ENCODE measurements around the gene PRRG2.

The PRRG2 gene

DNA sequence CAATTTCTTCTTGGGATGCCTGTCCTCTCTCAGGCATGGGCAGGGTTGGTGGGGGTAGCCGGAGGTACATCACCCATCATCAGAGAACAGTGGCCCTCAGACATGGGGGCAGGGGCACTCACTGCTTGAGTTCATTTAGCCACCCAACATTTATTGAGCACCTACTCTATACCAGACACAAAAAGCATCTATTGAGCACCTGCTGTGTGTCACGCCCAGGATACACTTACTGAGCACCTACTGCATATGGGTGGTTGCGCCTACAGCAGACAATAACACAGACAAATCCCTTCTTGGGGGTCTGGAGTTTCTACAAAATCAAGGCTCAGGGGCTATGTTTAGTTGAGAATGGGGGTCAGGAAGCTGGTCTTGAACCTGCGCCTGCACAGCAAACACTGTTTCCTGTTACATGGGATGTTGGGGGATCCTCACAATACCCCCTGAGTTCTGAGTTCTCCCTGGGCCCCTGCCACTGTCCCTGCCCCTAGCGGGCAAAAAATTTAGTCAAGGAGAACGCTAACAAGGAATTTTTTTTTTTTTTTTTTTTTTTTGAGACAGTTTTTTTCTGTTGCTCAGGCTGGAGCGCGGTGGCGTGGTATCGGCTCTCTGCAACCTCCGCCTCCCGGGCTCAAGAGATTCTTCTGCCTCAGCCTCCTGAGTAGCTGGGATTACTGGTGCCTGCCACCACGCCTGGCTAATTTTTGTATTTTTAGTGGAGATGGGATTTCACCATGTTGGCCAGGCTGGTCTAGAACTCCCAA is 41.7 kb upstream of the PRRG2 start:
- H3K9me3 ChIP-seq (ENCODE audit: control insufficient read depth, insufficient read depth, low read depth, low read length): no peaks in the 10 kb centered on the region
- H3K4me3 ChIP-seq (ENCODE audit: low read depth, low read length): no peak overlapping the region
- peaks cover 16 to 17% of the 10 kb centered on the region in 2 experiments; a peak in 2 of 3 replicates for H3K36me3 ChIP-seq (ENCODE audit: control insufficient read depth in 2 of 2, insufficient read depth in 1 of 2, low read length in 2 of 2)
- POLR2A ChIA-PET: no interaction called here
- TF ChIP-seq ZNF549 (tag by site-specific recombination; IDR thresholded peaks at IDR 0.05): no peak
- TF ChIP-seq ZNF621 (tag by site-specific recombination; IDR thresholded peaks at IDR 0.05): no peak
- no peak for TF ChIP-seq ZNF837 (tag by site-specific recombination; IDR thresholded peaks at IDR 0.05)
- peak; percentile 59; the same call in 1 of the 2 replicates for TF ChIP-seq ZNF664 (tag by site-specific recombination; IDR thresholded peaks at IDR 0.05)
- TF ChIP-seq REPIN1 (tag by site-specific recombination; IDR thresholded peaks at IDR 0.05; ENCODE audit: low read depth): no peak
- no peak for TF ChIP-seq ZNF830 (tag by site-specific recombination; IDR thresholded peaks at IDR 0.05; ENCODE audit: low read depth)
- no peak for TF ChIP-seq ZNF391 (tag by site-specific recombination; IDR thresholded peaks at IDR 0.05; ENCODE audit: borderline replicate concordance, low read depth)
- TF ChIP-seq ZNF2 (tag by site-specific recombination; IDR thresholded peaks at IDR 0.05): no peak
- TF ChIP-seq ZNF792 (tag by site-specific recombination; IDR thresholded peaks at IDR 0.05): peak; percentile 94
- no peak for TF ChIP-seq ZFP3 (tag by site-specific recombination; IDR thresholded peaks at IDR 0.05; ENCODE audit: low read depth)
- TF ChIP-seq, protein P1, sequence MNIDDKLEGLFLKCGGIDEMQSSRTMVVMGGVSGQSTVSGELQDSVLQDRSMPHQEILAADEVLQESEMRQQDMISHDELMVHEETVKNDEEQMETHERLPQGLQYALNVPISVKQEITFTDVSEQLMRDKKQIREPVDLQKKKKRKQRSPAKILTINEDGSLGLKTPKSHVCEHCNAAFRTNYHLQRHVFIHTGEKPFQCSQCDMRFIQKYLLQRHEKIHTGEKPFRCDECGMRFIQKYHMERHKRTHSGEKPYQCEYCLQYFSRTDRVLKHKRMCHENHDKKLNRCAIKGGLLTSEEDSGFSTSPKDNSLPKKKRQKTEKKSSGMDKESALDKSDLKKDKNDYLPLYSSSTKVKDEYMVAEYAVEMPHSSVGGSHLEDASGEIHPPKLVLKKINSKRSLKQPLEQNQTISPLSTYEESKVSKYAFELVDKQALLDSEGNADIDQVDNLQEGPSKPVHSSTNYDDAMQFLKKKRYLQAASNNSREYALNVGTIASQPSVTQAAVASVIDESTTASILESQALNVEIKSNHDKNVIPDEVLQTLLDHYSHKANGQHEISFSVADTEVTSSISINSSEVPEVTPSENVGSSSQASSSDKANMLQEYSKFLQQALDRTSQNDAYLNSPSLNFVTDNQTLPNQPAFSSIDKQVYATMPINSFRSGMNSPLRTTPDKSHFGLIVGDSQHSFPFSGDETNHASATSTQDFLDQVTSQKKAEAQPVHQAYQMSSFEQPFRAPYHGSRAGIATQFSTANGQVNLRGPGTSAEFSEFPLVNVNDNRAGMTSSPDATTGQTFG (tag by site-specific recombination; IDR thresholded peaks at IDR 0.05; ENCODE audit: borderline replicate concordance): no peak
- TF ChIP-seq, protein P2, sequence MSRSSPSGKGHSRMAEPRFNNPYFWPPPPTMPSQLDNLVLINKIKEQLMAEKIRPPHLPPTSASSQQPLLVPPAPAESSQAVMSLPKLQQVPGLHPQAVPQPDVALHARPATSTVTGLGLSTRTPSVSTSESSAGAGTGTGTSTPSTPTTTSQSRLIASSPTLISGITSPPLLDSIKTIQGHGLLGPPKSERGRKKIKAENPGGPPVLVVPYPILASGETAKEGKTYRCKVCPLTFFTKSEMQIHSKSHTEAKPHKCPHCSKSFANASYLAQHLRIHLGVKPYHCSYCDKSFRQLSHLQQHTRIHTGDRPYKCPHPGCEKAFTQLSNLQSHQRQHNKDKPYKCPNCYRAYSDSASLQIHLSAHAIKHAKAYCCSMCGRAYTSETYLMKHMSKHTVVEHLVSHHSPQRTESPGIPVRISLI (tag by site-specific recombination; IDR thresholded peaks at IDR 0.05): peak; percentile 66; the same call in 1 of the 2 replicates
- TF ChIP-seq, protein P3, sequence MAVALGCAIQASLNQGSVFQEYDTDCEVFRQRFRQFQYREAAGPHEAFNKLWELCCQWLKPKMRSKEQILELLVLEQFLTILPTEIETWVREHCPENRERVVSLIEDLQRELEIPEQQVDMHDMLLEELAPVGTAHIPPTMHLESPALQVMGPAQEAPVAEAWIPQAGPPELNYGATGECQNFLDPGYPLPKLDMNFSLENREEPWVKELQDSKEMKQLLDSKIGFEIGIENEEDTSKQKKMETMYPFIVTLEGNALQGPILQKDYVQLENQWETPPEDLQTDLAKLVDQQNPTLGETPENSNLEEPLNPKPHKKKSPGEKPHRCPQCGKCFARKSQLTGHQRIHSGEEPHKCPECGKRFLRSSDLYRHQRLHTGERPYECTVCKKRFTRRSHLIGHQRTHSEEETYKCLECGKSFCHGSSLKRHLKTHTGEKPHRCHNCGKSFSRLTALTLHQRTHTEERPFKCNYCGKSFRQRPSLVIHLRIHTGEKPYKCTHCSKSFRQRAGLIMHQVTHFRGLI (tag by site-specific recombination; IDR thresholded peaks at IDR 0.05): no peak
- TF ChIP-seq ZNF433 (tag by site-specific recombination; IDR thresholded peaks at IDR 0.05; ENCODE audit: low read depth): no peak
- TF ChIP-seq, protein P4, sequence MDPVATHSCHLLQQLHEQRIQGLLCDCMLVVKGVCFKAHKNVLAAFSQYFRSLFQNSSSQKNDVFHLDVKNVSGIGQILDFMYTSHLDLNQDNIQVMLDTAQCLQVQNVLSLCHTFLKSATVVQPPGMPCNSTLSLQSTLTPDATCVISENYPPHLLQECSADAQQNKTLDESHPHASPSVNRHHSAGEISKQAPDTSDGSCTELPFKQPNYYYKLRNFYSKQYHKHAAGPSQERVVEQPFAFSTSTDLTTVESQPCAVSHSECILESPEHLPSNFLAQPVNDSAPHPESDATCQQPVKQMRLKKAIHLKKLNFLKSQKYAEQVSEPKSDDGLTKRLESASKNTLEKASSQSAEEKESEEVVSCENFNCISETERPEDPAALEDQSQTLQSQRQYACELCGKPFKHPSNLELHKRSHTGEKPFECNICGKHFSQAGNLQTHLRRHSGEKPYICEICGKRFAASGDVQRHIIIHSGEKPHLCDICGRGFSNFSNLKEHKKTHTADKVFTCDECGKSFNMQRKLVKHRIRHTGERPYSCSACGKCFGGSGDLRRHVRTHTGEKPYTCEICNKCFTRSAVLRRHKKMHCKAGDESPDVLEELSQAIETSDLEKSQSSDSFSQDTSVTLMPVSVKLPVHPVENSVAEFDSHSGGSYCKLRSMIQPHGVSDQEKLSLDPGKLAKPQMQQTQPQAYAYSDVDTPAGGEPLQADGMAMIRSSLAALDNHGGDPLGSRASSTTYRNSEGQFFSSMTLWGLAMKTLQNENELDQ (tag by site-specific recombination; IDR thresholded peaks at IDR 0.05; ENCODE audit: low read depth): no peak
- TF ChIP-seq, protein P5, sequence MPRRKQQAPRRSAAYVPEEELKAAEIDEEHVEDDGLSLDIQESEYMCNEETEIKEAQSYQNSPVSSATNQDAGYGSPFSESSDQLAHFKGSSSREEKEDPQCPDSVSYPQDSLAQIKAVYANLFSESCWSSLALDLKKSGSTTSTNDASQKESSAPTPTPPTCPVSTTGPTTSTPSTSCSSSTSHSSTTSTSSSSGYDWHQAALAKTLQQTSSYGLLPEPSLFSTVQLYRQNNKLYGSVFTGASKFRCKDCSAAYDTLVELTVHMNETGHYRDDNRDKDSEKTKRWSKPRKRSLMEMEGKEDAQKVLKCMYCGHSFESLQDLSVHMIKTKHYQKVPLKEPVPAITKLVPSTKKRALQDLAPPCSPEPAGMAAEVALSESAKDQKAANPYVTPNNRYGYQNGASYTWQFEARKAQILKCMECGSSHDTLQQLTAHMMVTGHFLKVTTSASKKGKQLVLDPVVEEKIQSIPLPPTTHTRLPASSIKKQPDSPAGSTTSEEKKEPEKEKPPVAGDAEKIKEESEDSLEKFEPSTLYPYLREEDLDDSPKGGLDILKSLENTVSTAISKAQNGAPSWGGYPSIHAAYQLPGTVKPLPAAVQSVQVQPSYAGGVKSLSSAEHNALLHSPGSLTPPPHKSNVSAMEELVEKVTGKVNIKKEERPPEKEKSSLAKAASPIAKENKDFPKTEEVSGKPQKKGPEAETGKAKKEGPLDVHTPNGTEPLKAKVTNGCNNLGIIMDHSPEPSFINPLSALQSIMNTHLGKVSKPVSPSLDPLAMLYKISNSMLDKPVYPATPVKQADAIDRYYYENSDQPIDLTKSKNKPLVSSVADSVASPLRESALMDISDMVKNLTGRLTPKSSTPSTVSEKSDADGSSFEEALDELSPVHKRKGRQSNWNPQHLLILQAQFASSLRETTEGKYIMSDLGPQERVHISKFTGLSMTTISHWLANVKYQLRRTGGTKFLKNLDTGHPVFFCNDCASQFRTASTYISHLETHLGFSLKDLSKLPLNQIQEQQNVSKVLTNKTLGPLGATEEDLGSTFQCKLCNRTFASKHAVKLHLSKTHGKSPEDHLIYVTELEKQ (tag by site-specific recombination; IDR thresholded peaks at IDR 0.05; ENCODE audit: borderline replicate concordance): no peak
- no peak for TF ChIP-seq ZNF324 (tag by site-specific recombination; IDR thresholded peaks at IDR 0.05)
- no peak for TF ChIP-seq ZNF138 (tag by site-specific recombination; IDR thresholded peaks at IDR 0.05; ENCODE audit: borderline replicate concordance)
- no peak for TF ChIP-seq PRDM1 (tag by site-specific recombination; IDR thresholded peaks at IDR 0.05)
- TF ChIP-seq ZNF24 (tag by site-specific recombination; IDR thresholded peaks at IDR 0.05): no peak
- TF ChIP-seq ZNF623 (tag by site-specific recombination; IDR thresholded peaks at IDR 0.05): no peak
- TF ChIP-seq ZSCAN23 (tag by site-specific recombination; IDR thresholded peaks at IDR 0.05): no peak
- no peak for TF ChIP-seq SP3 (tag by site-specific recombination; IDR thresholded peaks at IDR 0.05)
- H3K27ac ChIP-seq (ENCODE audit: extremely low read depth, low read depth, low read length): no peak overlapping the region
- no peaks in the 10 kb centered on the region for H3K4me1 ChIP-seq (ENCODE audit: control insufficient read depth, insufficient read depth, low read length)
- CTCF ChIA-PET: interaction anchor here (0.6 to 2.8 kb wide), 3 partner anchors 7 to 66 kb away, joined by 4 to 11 read pairs (median 5); partner anchors contain the start of gene FLT3LG

All from HEK293 (cell line).